Measurements from ENCODE around the gene NECTIN4. TPM values are rescaled to one million over a fixed set of nuclear protein-coding genes. Genes with fewer than 3 reads are reported as not detected.

NECTIN4 gene
- total RNA-seq, 2 experiments from 2014 or later = not detected

GRCh38 chr1:161091796-161092507 lies 2.6 kb upstream of the NECTIN4 start:
- Mint-ChIP-seq H3K36me3 (ENCODE audit: low read depth) (no peaks in the 10 kb centered on the region), H3K9me3 (ENCODE audit: insufficient read depth) (no peaks in the 10 kb centered on the region), H3K27me3 (ENCODE audit: low read depth) (no peaks in the 10 kb centered on the region), H3K4me1 (ENCODE audit: low read depth) (peaks cover 39% of the 10 kb centered on the region), H3K4me3 (no peak overlapping the region), H3K27ac (no peak overlapping the region)
- ChIA-PET POLR2A (interaction anchor here (1.3 to 3.0 kb wide), 3 partner anchors 22 to 46 kb away, joined by 4 to 12 read pairs (median 12); partner anchors contain the start of genes ARHGAP30 and USF1), CTCF (interaction anchor here (0.9 to 9.8 kb wide), 5 partner anchors 19 to 138 kb away, joined by 3 to 292 read pairs (median 4); partner anchors contain the start of genes ARHGAP30 and ITLN2)
- ATAC-seq (no peak), DNase-seq (no peak)

- H3K9me3 Mint-ChIP-seq (ENCODE audit: insufficient read depth) = no peaks in the 10 kb centered on the region
- POLR2A ChIA-PET = no interaction called here
- no peaks in the 10 kb centered on the region for H3K36me3 Mint-ChIP-seq (ENCODE audit: low read depth)
- no peak for ATAC-seq
- H3K4me1 Mint-ChIP-seq (ENCODE audit: low read depth) = peaks cover 31% of the 10 kb centered on the region
- no peaks in the 10 kb centered on the region for H3K27me3 Mint-ChIP-seq (ENCODE audit: low read depth)
- H3K4me3 Mint-ChIP-seq = no peak overlapping the region
- no peak overlapping the region for H3K27ac Mint-ChIP-seq
- DNase-seq = no peak
- CTCF ChIA-PET = no interaction called here
Observed at GRCh38 chr1:161091093-161091492, 1.7 kb upstream of the NECTIN4 start.

- Mint-ChIP-seq H3K27me3 (ENCODE audit: low read depth) (no peaks in the 10 kb centered on the region), H3K9me3 (ENCODE audit: insufficient read depth) (no peaks in the 10 kb centered on the region), H3K4me3 (no peak overlapping the region), H3K27ac (no peak overlapping the region), H3K36me3 (ENCODE audit: low read depth) (no peaks in the 10 kb centered on the region), H3K4me1 (ENCODE audit: low read depth) (peaks cover 31% of the 10 kb centered on the region)
- ChIA-PET POLR2A (no interaction called here), CTCF (interaction anchor here (1.1 kb wide), 1 partner anchor 100 kb away, joined by 3 read pairs; no protein-coding TSS in a partner anchor)
- DNase-seq (no peak), ATAC-seq (peak; percentile 45)
Observed at GRCh38 chr1:161090617-161091016, 1.3 kb upstream of the NECTIN4 start.

GRCh38 chr1:161089938-161090337 lies 580 bp upstream of the NECTIN4 start:
- H3K36me3 Mint-ChIP-seq (ENCODE audit: low read depth) = no peaks in the 10 kb centered on the region
- no peak overlapping the region for H3K4me3 Mint-ChIP-seq
- peaks cover 31% of the 10 kb centered on the region for H3K4me1 Mint-ChIP-seq (ENCODE audit: low read depth)
- POLR2A ChIA-PET = no interaction called here
- CTCF ChIA-PET = interaction anchor here (1.1 to 2.4 kb wide), 4 partner anchors 8 to 99 kb away, joined by 3 to 5 read pairs (median 4); partner anchors contain the start of gene KLHDC9
- no peak overlapping the region for H3K27ac Mint-ChIP-seq
- ATAC-seq (no peak), DNase-seq (no peak)
- H3K9me3 Mint-ChIP-seq (ENCODE audit: insufficient read depth) = no peaks in the 10 kb centered on the region
- no peaks in the 10 kb centered on the region for H3K27me3 Mint-ChIP-seq (ENCODE audit: low read depth)

- no peak for ATAC-seq
- H3K36me3 Mint-ChIP-seq (ENCODE audit: low read depth) = no peaks in the 10 kb centered on the region
- no peak for DNase-seq
- ChIA-PET CTCF (interaction anchor here (1.2 to 2.4 kb wide), 4 partner anchors 8 to 91 kb away, joined by 3 to 6 read pairs (median 6); no protein-coding TSS in a partner anchor), POLR2A (interaction anchor here (0.7 to 1.0 kb wide), 2 partner anchors 8 to 19 kb away, joined by 3 read pairs; partner anchors contain the start of gene ARHGAP30)
- H3K27ac Mint-ChIP-seq = no peak overlapping the region
- H3K4me3 Mint-ChIP-seq = no peak overlapping the region
- peaks cover 29% of the 10 kb centered on the region for H3K4me1 Mint-ChIP-seq (ENCODE audit: low read depth)
- no peaks in the 10 kb centered on the region for H3K27me3 Mint-ChIP-seq (ENCODE audit: low read depth)
- H3K9me3 Mint-ChIP-seq (ENCODE audit: insufficient read depth) = no peaks in the 10 kb centered on the region
Observed at GRCh38 chr1:161088587-161089110, 709 bp downstream of the NECTIN4 start.

GRCh38 chr1:161086457-161086856 lies 2.9 kb downstream of the NECTIN4 start:
- no peaks in the 10 kb centered on the region for H3K36me3 Mint-ChIP-seq (ENCODE audit: low read depth)
- H3K27me3 Mint-ChIP-seq (ENCODE audit: low read depth) = no peaks in the 10 kb centered on the region
- no peak overlapping the region for H3K4me3 Mint-ChIP-seq
- H3K27ac Mint-ChIP-seq = no peak overlapping the region
- H3K4me1 Mint-ChIP-seq (ENCODE audit: low read depth) = peaks cover 14% of the 10 kb centered on the region
- no peak for DNase-seq
- no peaks in the 10 kb centered on the region for H3K9me3 Mint-ChIP-seq (ENCODE audit: insufficient read depth)
- POLR2A ChIA-PET = no interaction called here
- CTCF ChIA-PET = interaction anchor here (1.0 to 2.5 kb wide), 2 partner anchors 10 to 11 kb away, joined by 3 to 10 read pairs; no protein-coding TSS in a partner anchor
- ATAC-seq = no peak

- no peak overlapping the region for H3K4me3 Mint-ChIP-seq
- ATAC-seq (no peak), DNase-seq (no peak)
- POLR2A ChIA-PET = interaction anchor here (1.2 to 1.3 kb wide), 2 partner anchors 15 to 163 kb away, joined by 4 read pairs; partner anchors contain the start of gene ARHGAP30
- H3K36me3 Mint-ChIP-seq (ENCODE audit: low read depth) = no peaks in the 10 kb centered on the region
- H3K27me3 Mint-ChIP-seq (ENCODE audit: low read depth) = no peaks in the 10 kb centered on the region
- CTCF ChIA-PET = interaction anchor here (1.0 to 2.5 kb wide), 6 partner anchors 11 to 43 kb away, joined by 3 to 14 read pairs (median 3); partner anchors contain the start of gene KLHDC9
- no peaks in the 10 kb centered on the region for H3K9me3 Mint-ChIP-seq (ENCODE audit: insufficient read depth)
- no peak overlapping the region for H3K27ac Mint-ChIP-seq
- peaks cover 4% of the 10 kb centered on the region for H3K4me1 Mint-ChIP-seq (ENCODE audit: low read depth)
Observed at GRCh38 chr1:161085165-161085564, 4.2 kb downstream of the NECTIN4 start.

GRCh38 chr1:161084597-161084988 lies 4.8 kb downstream of the NECTIN4 start:
- Mint-ChIP-seq H3K27me3 (ENCODE audit: low read depth) (no peaks in the 10 kb centered on the region), H3K27ac (no peak overlapping the region)
- ATAC-seq = no peak

GRCh38 chr1:161083748-161084596 lies 5.4 kb downstream of the NECTIN4 start:
- ChIA-PET POLR2A (interaction anchor here (0.6 to 1.3 kb wide), 3 partner anchors 14 to 261 kb away, joined by 3 to 4 read pairs (median 4); partner anchors contain the start of gene ARHGAP30), CTCF (interaction anchor here (1.0 to 2.3 kb wide), 5 partner anchors 13 to 42 kb away, joined by 3 to 14 read pairs (median 3); no protein-coding TSS in a partner anchor)
- no peak overlapping the region for H3K4me3 Mint-ChIP-seq
- ATAC-seq (peak; percentile 27), DNase-seq (no peak)
- peaks cover 4% of the 10 kb centered on the region for H3K27me3 Mint-ChIP-seq (ENCODE audit: low read depth)
- H3K36me3 Mint-ChIP-seq (ENCODE audit: low read depth) = no peaks in the 10 kb centered on the region
- H3K9me3 Mint-ChIP-seq (ENCODE audit: insufficient read depth) = no peaks in the 10 kb centered on the region
- no peak overlapping the region for H3K27ac Mint-ChIP-seq
- H3K4me1 Mint-ChIP-seq (ENCODE audit: low read depth) = peaks cover 3% of the 10 kb centered on the region

More at GRCh38 chr1:161084597-161084988, 4.8 kb downstream of the NECTIN4 start:
- Mint-ChIP-seq H3K9me3 (ENCODE audit: insufficient read depth) (no peaks in the 10 kb centered on the region), H3K4me1 (ENCODE audit: low read depth) (peaks cover 3% of the 10 kb centered on the region), H3K4me3 (no peak overlapping the region), H3K36me3 (ENCODE audit: low read depth) (no peaks in the 10 kb centered on the region)
- ChIA-PET CTCF (interaction anchor here (1.0 to 2.5 kb wide), 7 partner anchors 12 to 43 kb away, joined by 3 to 14 read pairs (median 3); partner anchors contain the start of gene KLHDC9), POLR2A (interaction anchor here (0.6 to 1.3 kb wide), 3 partner anchors 15 to 261 kb away, joined by 3 to 4 read pairs (median 4); partner anchors contain the start of gene ARHGAP30)
- DNase-seq = no peak

- no peak overlapping the region for H3K27ac Mint-ChIP-seq
- CTCF ChIA-PET = interaction anchor here (1.0 to 2.2 kb wide), 3 partner anchors 13 to 14 kb away, joined by 3 to 9 read pairs (median 7); partner anchors contain the start of gene ARHGAP30
- no peaks in the 10 kb centered on the region for H3K36me3 Mint-ChIP-seq (ENCODE audit: low read depth)
- ATAC-seq (no peak), DNase-seq (no peak)
- no peak overlapping the region for H3K4me3 Mint-ChIP-seq
- H3K27me3 Mint-ChIP-seq (ENCODE audit: low read depth) = peaks cover 5% of the 10 kb centered on the region
- no peaks in the 10 kb centered on the region for H3K9me3 Mint-ChIP-seq (ENCODE audit: insufficient read depth)
- POLR2A ChIA-PET = no interaction called here
- H3K4me1 Mint-ChIP-seq (ENCODE audit: low read depth) = peaks cover 3% of the 10 kb centered on the region
Observed at GRCh38 chr1:161082996-161083747, 6.2 kb downstream of the NECTIN4 start.

Measured in activated CD8-positive, alpha-beta T cell treated with anti-CD3 and anti-CD28 coated beads, Interleukin-2, amount 10 ng/mL, durations not matched to agents 7 days and 5 days (primary cell).